NCI-H1436 (cell line): ENCODE measurements around the gene TPO.

Experiments used
- DNase-seq: peaks from one replicate; lab custom pipeline; 2025; lab: John Stamatoyannopoulos, UW

Gene TPO

GRCh38 chr2:1450915-1451314 lies 37.7 kb downstream of the TPO start:
- DNase-seq, result no peak

GRCh38 chr2:1451422-1451821 lies 38.2 kb downstream of the TPO start:
- no peak for DNase-seq

- no peak for DNase-seq
Observed at GRCh38 chr2:1453561-1453960, 40.3 kb downstream of the TPO start.

- no peak for DNase-seq
Observed at GRCh38 chr2:1454346-1454745, 41.1 kb downstream of the TPO start.

- no peak for DNase-seq
Observed at GRCh38 chr2:1455466-1455865, 42.2 kb downstream of the TPO start.

GRCh38 chr2:1458432-1458831 lies 45.2 kb downstream of the TPO start:
- no peak for DNase-seq

- DNase-seq, result no peak
Observed at GRCh38 chr2:1459727-1460126, 46.5 kb downstream of the TPO start.

GRCh38 chr2:1460851-1461418 lies 47.7 kb downstream of the TPO start:
- DNase-seq, result no peak

- DNase-seq, result no peak
Observed at GRCh38 chr2:1461507-1462390, 48.5 kb downstream of the TPO start.

GRCh38 chr2:1462994-1463393 lies 49.7 kb downstream of the TPO start:
- no peak for DNase-seq

- DNase-seq, result no peak
Observed at GRCh38 chr2:1472350-1472749, 59.1 kb downstream of the TPO start.

GRCh38 chr2:1476617-1477195 lies 63.4 kb downstream of the TPO start:
- DNase-seq, result no peak

GRCh38 chr2:1477196-1478040 lies 64.2 kb downstream of the TPO start:
- DNase-seq, result no peak

GRCh38 chr2:1478311-1479305 lies 65.3 kb downstream of the TPO start:
- DNase-seq, result no peak

- DNase-seq, result no peak
Observed at GRCh38 chr2:1479346-1479745, 66.1 kb downstream of the TPO start.

- DNase-seq, result no peak
Observed at GRCh38 chr2:1480671-1481076, 67.4 kb downstream of the TPO start.

GRCh38 chr2:1481406-1482252 lies 68.4 kb downstream of the TPO start:
- no peak for DNase-seq

GRCh38 chr2:1482253-1482675 lies 69.0 kb downstream of the TPO start:
- DNase-seq, result no peak

GRCh38 chr2:1482981-1483380 lies 69.7 kb downstream of the TPO start:
- DNase-seq, result no peak

GRCh38 chr2:1483551-1483950 lies 70.3 kb downstream of the TPO start:
- DNase-seq, result no peak
